H9 (cell line): Measurements from ENCODE around the gene MACROD1. TPM values are rescaled to one million over a fixed set of nuclear protein-coding genes. Genes with fewer than 3 reads are reported as not detected.

Experiments
- DNase-seq: peaks from one replicate; pipeline ENCODE4 v3.0.0-alpha.2; 2017
- H2AFZ ChIP-seq: one replicate; pipeline ENCODE4 v1.6.1; 2013; ENCODE audit warnings: mild to moderate bottlenecking, low read length, control low read depth, moderate library complexity
- H2AK5ac ChIP-seq: 2 replicates; pipeline ENCODE4 v1.6.1; 2013; ENCODE audit warnings: low read length, control low read depth, mixed read lengths; ENCODE audit not compliant: insufficient read length
- H2BK120ac ChIP-seq: one replicate; pipeline ENCODE4 v1.6.1; 2013; ENCODE audit warnings: low read depth, mild to moderate bottlenecking, low read length, control low read depth, inconsistent platforms; ENCODE audit not compliant: poor library complexity, severe bottlenecking
- H2BK12ac ChIP-seq: 2 replicates; pipeline ENCODE4 v1.6.1; 2013; ENCODE audit warnings: low read length, control low read depth, mixed read lengths, low read depth; ENCODE audit not compliant: insufficient read length
- H2BK15ac ChIP-seq: 2 replicates; pipeline ENCODE4 v1.6.1; 2013; ENCODE audit warnings: low read depth, low read length, control low read depth
- H2BK20ac ChIP-seq: one replicate; pipeline ENCODE4 v1.6.1; 2013; ENCODE audit warnings: low read depth, mild to moderate bottlenecking, low read length, control low read depth, inconsistent platforms; ENCODE audit not compliant: poor library complexity, severe bottlenecking
- H2BK5ac ChIP-seq: 2 replicates; pipeline ENCODE4 v1.6.1; 2013; ENCODE audit warnings: low read length, control low read depth, mixed read lengths; ENCODE audit not compliant: insufficient read length
- H3K14ac ChIP-seq: 2 replicates; pipeline ENCODE4 v1.6.1; 2013; ENCODE audit warnings: low read length, control low read depth; ENCODE audit not compliant: insufficient read depth
- H3K18ac ChIP-seq: 2 replicates; pipeline ENCODE4 v1.6.1; 2013; ENCODE audit warnings: low read depth, mild to moderate bottlenecking, mixed read lengths, low read length, control low read depth; ENCODE audit not compliant: insufficient read length
- H3K23ac ChIP-seq: 2 replicates; pipeline ENCODE4 v1.6.1; 2013; ENCODE audit warnings: low read length, control low read depth, mixed read lengths, low read depth; ENCODE audit not compliant: insufficient read length
- H3K23me2 ChIP-seq: 2 replicates; pipeline ENCODE4 v1.6.1; 2013; ENCODE audit warnings: low read depth, mild to moderate bottlenecking, mixed read lengths, low read length, control low read depth; ENCODE audit not compliant: insufficient read length, poor library complexity, severe bottlenecking
- H3K27ac ChIP-seq: 2 replicates; pipeline ENCODE4 v1.5.1; 2013; ENCODE audit warnings: low read length, control low read depth, mixed read lengths, low read depth; ENCODE audit not compliant: insufficient read length
- H3K27me3 ChIP-seq: 2 replicates; pipeline ENCODE4 v1.6.1; 2013; ENCODE audit warnings: low read length, control low read depth, inconsistent platforms; ENCODE audit not compliant: insufficient read depth
- H3K4ac ChIP-seq: 2 replicates; pipeline ENCODE4 v1.6.1; 2013; ENCODE audit warnings: low read depth, mild to moderate bottlenecking, control low read depth, inconsistent platforms, low read length, moderate library complexity
- H3K4me1 ChIP-seq: 2 replicates; pipeline ENCODE4 v1.6.1; 2013; ENCODE audit warnings: low read length, control low read depth, inconsistent platforms; ENCODE audit not compliant: insufficient read depth
- H3K4me2 ChIP-seq: 2 replicates; pipeline ENCODE4 v1.6.1; 2013; ENCODE audit warnings: low read length, control low read depth, mixed read lengths; ENCODE audit not compliant: insufficient read length, insufficient read depth
- H3K56ac ChIP-seq: 2 replicates; pipeline ENCODE4 v1.6.1; 2013; ENCODE audit warnings: low read depth, mild to moderate bottlenecking, mixed read lengths, low read length, control low read depth; ENCODE audit not compliant: insufficient read length
- H3K79me1 ChIP-seq: 2 replicates; pipeline ENCODE4 v1.6.1; 2013; ENCODE audit warnings: low read depth, mild to moderate bottlenecking, moderate library complexity, low read length, control low read depth, inconsistent platforms; ENCODE audit not compliant: insufficient read depth, poor library complexity, severe bottlenecking
- H3K79me2 ChIP-seq: 2 replicates; pipeline ENCODE4 v1.6.1; 2013; ENCODE audit warnings: low read length, control low read depth, inconsistent platforms; ENCODE audit not compliant: insufficient read depth
- H3K9ac ChIP-seq: 2 replicates; pipeline ENCODE4 v1.6.1; 2013; ENCODE audit warnings: low read length, control low read depth, mixed read lengths; ENCODE audit not compliant: insufficient read length; ENCODE audit errors: extremely low read depth
- H3K9me3 ChIP-seq: one replicate; pipeline ENCODE4 v1.6.1; 2013; ENCODE audit warnings: low read depth, low read length, inconsistent platforms; ENCODE audit not compliant: control insufficient read depth
- H3T11ph ChIP-seq: one replicate; pipeline ENCODE4 v1.6.1; 2013; ENCODE audit warnings: mild to moderate bottlenecking, low read length, control low read depth, inconsistent platforms
- H4K20me1 ChIP-seq: one replicate; pipeline ENCODE4 v1.6.1; 2013; ENCODE audit not compliant: control insufficient read depth, insufficient read length, insufficient read depth
- H4K5ac ChIP-seq: 2 replicates; pipeline ENCODE4 v1.6.1; 2013; ENCODE audit warnings: low read depth, mild to moderate bottlenecking, mixed read lengths, low read length, control low read depth; ENCODE audit not compliant: insufficient read length
- H4K8ac ChIP-seq: replicated peaks from 2 replicates; pipeline ENCODE4 v1.6.1; 2013; ENCODE audit warnings: low read length, control low read depth, mixed read lengths, low read depth; ENCODE audit not compliant: insufficient read length
- H4K91ac ChIP-seq: 2 replicates; pipeline ENCODE4 v1.6.1; 2013; ENCODE audit warnings: low read depth, mild to moderate bottlenecking, moderate library complexity, mixed read lengths, low read length, control low read depth; ENCODE audit not compliant: insufficient read length
- H3K27ac Mint-ChIP-seq, 3 experiments: 2 replicates in 2 of 3; 3 replicates in 1 of 3; pipeline ENCODE4 v1.8.0; 2020 to 2021; ENCODE audit warnings: mixed read lengths in 3 of 3, mild to moderate bottlenecking in 1 of 3, moderate library complexity in 1 of 3
- H3K27me3 Mint-ChIP-seq: 2 replicates; pipeline ENCODE4 v1.8.0; 2021; ENCODE audit warnings: low read depth, mild to moderate bottlenecking, moderate library complexity, mixed read lengths
- H3K36me3 Mint-ChIP-seq, 3 experiments: 2 replicates in 2 of 3; 3 replicates in 1 of 3; pipeline ENCODE4 v1.8.0; 2020 to 2021; ENCODE audit warnings: low read depth in 3 of 3, mixed read lengths in 3 of 3; ENCODE audit not compliant: insufficient read depth in 1 of 3
- H3K4me1 Mint-ChIP-seq, 2 experiments: 2 replicates each; pipeline ENCODE4 v1.8.0; 2020; ENCODE audit warnings: mixed read lengths in 2 of 2
- H3K4me3 Mint-ChIP-seq, 2 experiments: 2 replicates in 1 of 2; 3 replicates in 1 of 2; pipeline ENCODE4 v1.8.0; 2020 to 2021; ENCODE audit warnings: mild to moderate bottlenecking in 2 of 2, mixed read lengths in 2 of 2, moderate library complexity in 1 of 2
- H3K9me3 Mint-ChIP-seq, 2 experiments: 2 replicates in 1 of 2; 3 replicates in 1 of 2; pipeline ENCODE4 v1.8.0; 2020; ENCODE audit warnings: mild to moderate bottlenecking in 2 of 2, mixed read lengths in 2 of 2, moderate library complexity in 1 of 2
- CTCF ChIP-seq: fragments of 200-600 bp; sonication (generic); conservative IDR thresholded peaks from 3 replicates; pipeline ENCODE4 v1.8.0; 2021; ENCODE audit warnings: antibody characterized with exemption, mild to moderate bottlenecking
- WGBS: extraction: QIAGEN DNeasy Blood & Tissue Kit; methylation state at CpG from one replicate; pipeline ENCODE4 v1.1.7; 2013; ENCODE audit warnings: missing lambda C conversion rate, low lambda C conversion rate, mixed read lengths; ENCODE audit not compliant: insufficient read length; ENCODE audit errors: extremely low coverage; 5-methylcytosine and 5-hydroxymethylcytosine counted together
- total RNA-seq: library from RNA; stranded (reverse); gene quantifications from 2 replicates; pipeline ENCODE4 v1.2.1, GENCODE V29; 2021

The MACROD1 gene
- total RNA-seq, 1 experiment from 2014 or later = 21.2 TPM

DNA sequence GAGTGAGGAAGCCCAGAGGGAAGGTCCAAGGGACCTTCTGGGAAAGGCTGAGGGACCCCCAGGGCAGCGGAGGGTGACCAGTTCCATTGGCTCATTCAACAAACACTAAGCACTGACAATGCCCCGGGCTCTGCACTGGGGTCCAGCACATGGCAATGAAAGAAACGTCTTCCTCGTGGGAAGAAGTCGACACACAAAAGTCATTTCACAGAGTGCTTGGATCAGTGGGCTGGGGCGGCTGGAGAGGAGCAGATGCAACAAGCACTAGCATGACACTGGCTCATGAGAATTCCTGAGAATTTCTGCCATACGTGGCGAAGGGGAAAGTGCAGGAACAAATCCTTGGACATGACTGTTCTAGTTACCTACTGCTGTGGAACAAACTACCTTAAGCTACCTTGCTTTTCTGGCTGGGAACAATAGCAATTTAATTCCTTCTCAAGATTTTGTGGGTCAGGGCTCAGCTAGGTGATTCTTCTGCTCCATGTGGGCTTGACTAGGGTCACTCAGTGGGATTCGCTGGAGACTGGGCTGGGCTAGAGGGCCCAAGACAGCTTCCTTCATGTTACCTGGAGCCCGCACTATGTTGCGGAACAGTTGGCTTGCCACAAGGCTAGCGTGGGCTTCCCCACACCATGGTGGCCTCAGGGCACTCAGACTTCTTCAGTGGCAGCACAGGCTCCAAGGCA lies 13.2 kb upstream of the MACROD1 start:
- H3K9me3 Mint-ChIP-seq = peaks cover 2 to 5% of the 10 kb centered on the region in 2 experiments
- Histone ChIP-seq H2BK20ac (no peak overlapping the region), H2BK5ac (no peak overlapping the region), H3T11ph (no peak overlapping the region), H4K8ac (no peak overlapping the region), H2BK15ac (no peak overlapping the region), H3K23me2 (no peaks in the 10 kb centered on the region), H3K79me2 (no peaks in the 10 kb centered on the region), H4K20me1 (peaks cover 3% of the 10 kb centered on the region), H3K4me2 (no peak overlapping the region), H3K23ac (no peak overlapping the region), H4K5ac (no peak overlapping the region), H2AFZ (no peak overlapping the region), H3K4ac (no peak overlapping the region), H3K18ac (no peak overlapping the region), H3K79me1 (no peaks in the 10 kb centered on the region), H2BK12ac (no peak overlapping the region), H3K4me1 (peaks cover 4% of the 10 kb centered on the region; the same call in 1 of the 2 replicates), H3K56ac (no peak overlapping the region), H3K9me3 (no peaks in the 10 kb centered on the region), H3K27me3 (no peaks in the 10 kb centered on the region; the same call in 1 of the 2 replicates), H3K27ac (no peak overlapping the region), H2BK120ac (no peak overlapping the region), H3K9ac (no peak overlapping the region), H2AK5ac (no peak overlapping the region), H3K14ac (no peak overlapping the region), H4K91ac (no peak overlapping the region)
- no peak for TF ChIP-seq CTCF
- H3K4me3 Mint-ChIP-seq = no peak overlapping the region
- no peak for DNase-seq
- WGBS = no CpG with 5 or more reads among the region's 12 CpGs
- peaks cover 2% of the 10 kb centered on the region for H3K27me3 Mint-ChIP-seq
- H3K27ac Mint-ChIP-seq = no peak overlapping the region
- peaks cover 22 to 24% of the 10 kb centered on the region in 2 experiments for H3K4me1 Mint-ChIP-seq
- H3K36me3 Mint-ChIP-seq = peaks cover 20 to 34% (median 24%) of the 10 kb centered on the region in 3 experiments; a peak in 6 of 7 replicates
